GM12878 (cell line): ENCODE results near the gene WNK2. TPM values are rescaled to one million over a fixed set of nuclear protein-coding genes. Genes with fewer than 3 reads are reported as not detected.

ENCODE experiments used
- ATAC-seq: fragments of 200-7000 bp; cut with Tn5 transposase; 3 replicates; pipeline ENCODE4 v1.9.1; 2020; ENCODE audit warnings: mild to moderate bottlenecking, moderate library complexity
- BruUV-seq: library from RNA; stranded (reverse); fragments of 400-500 nt; replicated peaks from 2 replicates; lab custom pipeline; 2021; lab: Mats Ljungman, UMichigan
- CTCF ChIA-PET: fragments of 300-600 bp; sonication (Branson Sonifier 250); formaldehyde crosslinking; extraction: SDS; loops from one replicate; lab custom pipeline; 2021; ENCODE audit warnings: inconsistent platforms; lab: Yijun Ruan, JAX
- POLR2A ChIA-PET: fragments of 350-600 bp; formaldehyde crosslinking; extraction: SDS; loops from one replicate; lab custom pipeline; 2021; ENCODE audit warnings: inconsistent platforms; lab: Charles Lee
- RAD21 ChIA-PET: fragments of 300-600 bp; sonication (Branson Sonifier 250); formaldehyde crosslinking; loops from one replicate; lab custom pipeline; 2023; ENCODE audit warnings: antibody characterized with exemption; ENCODE audit not compliant: unreplicated experiment; lab: Charles Lee
- SMC1A ChIA-PET: fragments of 300-600 bp; sonication (Branson Sonifier 250); formaldehyde crosslinking; loops from one replicate; lab custom pipeline; 2023; ENCODE audit not compliant: unreplicated experiment, uncharacterized antibody; lab: Charles Lee
- DNase-seq: peaks from one replicate; pipeline ENCODE4 v3.0.0-alpha.2; 2011; ENCODE audit warnings: low read depth, low spot score
- FAIRE-seq: peaks from 3 replicates; lab custom pipeline; 2011; peaks lifted over from hg19 to GRCh38; lab: Jason Lieb, UNC
- H2AFZ ChIP-seq: 2 replicates; pipeline ENCODE4 v1.6.0; 2011; ENCODE audit warnings: low read depth, low read length, control low read depth; ENCODE audit not compliant: control insufficient read depth
- H3K27ac ChIP-seq: 2 replicates; pipeline ENCODE4 v1.5.1; 2011; ENCODE audit warnings: control low read depth; ENCODE audit not compliant: control insufficient read depth, insufficient read depth
- H3K27me3 ChIP-seq, 2 experiments: replicated peaks in 1 of 2; 2 replicates each; pipeline versions ENCODE4 v1.6.0 to v1.6.1; 2011; ENCODE audit warnings: low read length in 1 of 2; ENCODE audit not compliant: control insufficient read depth in 2 of 2, insufficient read depth in 2 of 2
- H3K36me3 ChIP-seq, 2 experiments: 2 replicates each; pipeline ENCODE4 v1.5.1; 2011; ENCODE audit warnings: low read length in 1 of 2; ENCODE audit not compliant: control insufficient read depth in 2 of 2, insufficient read depth in 2 of 2
- H3K4me1 ChIP-seq: 2 replicates; pipeline ENCODE4 v1.6.1; 2011; ENCODE audit warnings: mild to moderate bottlenecking, low read length, moderate library complexity, mixed read lengths; ENCODE audit not compliant: control insufficient read depth, insufficient read depth
- H3K4me2 ChIP-seq: 2 replicates; pipeline ENCODE4 v1.6.0; 2011; ENCODE audit warnings: control low read depth; ENCODE audit not compliant: control insufficient read depth, insufficient read depth
- H3K4me3 ChIP-seq: fragments of 200-600 bp; sonication (generic); 2 replicates; pipeline ENCODE4 v1.5.1; 2016
- H3K79me2 ChIP-seq: 2 replicates; pipeline ENCODE4 v1.6.0; 2011; ENCODE audit warnings: low read length; ENCODE audit not compliant: control insufficient read depth, insufficient read depth
- H3K9ac ChIP-seq: 2 replicates; pipeline ENCODE4 v1.8.0; 2011; ENCODE audit warnings: low read length, control low read depth, mixed read lengths; ENCODE audit not compliant: control insufficient read depth, insufficient read depth
- H3K9me3 ChIP-seq: replicated peaks from 3 replicates; pipeline ENCODE4 v1.5.1; 2011; ENCODE audit warnings: mild to moderate bottlenecking, low read length; ENCODE audit not compliant: control insufficient read depth, insufficient read depth
- H4K20me1 ChIP-seq: 2 replicates; pipeline ENCODE4 v1.6.0; 2011; ENCODE audit not compliant: control insufficient read depth, insufficient read depth
- BCLAF1 ChIP-seq: fragments of 450-650 bp; IDR thresholded peaks from 2 replicates; pipeline ENCODE4 v1.6.1; 2017; ENCODE audit warnings: antibody characterized with exemption, mild to moderate bottlenecking, moderate library complexity
- BMI1 ChIP-seq: fragments of 450-650 bp; IDR thresholded peaks from 2 replicates; pipeline ENCODE4 v1.6.1; 2016; ENCODE audit warnings: mild to moderate bottlenecking, moderate library complexity, borderline replicate concordance
- E4F1 ChIP-seq: fragments of 450-650 bp; IDR thresholded peaks from 2 replicates; pipeline ENCODE4 v1.6.1; 2018; ENCODE audit warnings: borderline replicate concordance, mild to moderate bottlenecking; ENCODE audit not compliant: partially characterized antibody
- EGR1 ChIP-seq, 2 experiments: IDR thresholded peaks; 1 replicate in 1 of 2; 2 replicates in 1 of 2; pipeline ENCODE4 v1.6.1; 2011 to 2012; ENCODE audit warnings: low read depth in 2 of 2, low read length in 2 of 2, borderline replicate concordance in 1 of 2, mild to moderate bottlenecking in 1 of 2, moderate library complexity in 1 of 2
- ETV6 ChIP-seq, 2 experiments: fragments of 450-650 bp in 1 of 2; IDR thresholded peaks in 1 of 2; conservative IDR thresholded peaks in 1 of 2; 2 replicates each; pipeline ENCODE4 v1.6.1; 2014; ENCODE audit warnings: antibody characterized with exemption in 1 of 2, borderline replicate concordance in 1 of 2, low read depth in 1 of 2, mild to moderate bottlenecking in 1 of 2, moderate library complexity in 1 of 2
- JUNB ChIP-seq: IDR thresholded peaks from 2 replicates; pipeline ENCODE4 v1.6.1; 2016; ENCODE audit warnings: antibody characterized with exemption, mild to moderate bottlenecking
- MTA2 ChIP-seq: fragments of 450-650 bp; IDR thresholded peaks from 2 replicates; pipeline ENCODE4 v1.6.1; 2016; ENCODE audit warnings: low read depth, mild to moderate bottlenecking, moderate library complexity
- NFYA ChIP-seq: IDR thresholded peaks from 2 replicates; pipeline ENCODE4 v1.6.1; 2011; ENCODE audit warnings: low read depth, mild to moderate bottlenecking, low read length, improper control_type of control experiment, borderline replicate concordance
- PAX8 ChIP-seq: fragments of 450-650 bp; IDR thresholded peaks from 2 replicates; pipeline ENCODE4 v1.6.1; 2017; ENCODE audit warnings: mild to moderate bottlenecking, moderate library complexity
- REST ChIP-seq: IDR thresholded peaks from 2 replicates; pipeline ENCODE4 v1.6.1; 2012; ENCODE audit warnings: mild to moderate bottlenecking, low read depth, low read length
- SMAD1 ChIP-seq: fragments of 450-650 bp; IDR thresholded peaks from 2 replicates; pipeline ENCODE4 v1.6.1; 2018; ENCODE audit warnings: mild to moderate bottlenecking, low read depth; ENCODE audit not compliant: partially characterized antibody
- SPI1 ChIP-seq: IDR thresholded peaks from 2 replicates; pipeline ENCODE4 v1.6.1; 2011; ENCODE audit warnings: low read depth, mild to moderate bottlenecking, low read length, moderate library complexity, borderline replicate concordance; ENCODE audit not compliant: insufficient read depth
- SREBF2 ChIP-seq: IDR thresholded peaks from 2 replicates; pipeline ENCODE4 v1.6.1; 2012; ENCODE audit warnings: mild to moderate bottlenecking, low read length
- SUPT20H ChIP-seq: IDR thresholded peaks from 2 replicates; pipeline ENCODE4 v1.6.1; 2011; ENCODE audit warnings: low read depth, mild to moderate bottlenecking, low read length, moderate library complexity, borderline replicate concordance; ENCODE audit not compliant: control insufficient read depth
- TCF12 ChIP-seq: IDR thresholded peaks from 2 replicates; pipeline ENCODE4 v1.6.1; 2011; ENCODE audit warnings: low read depth, mild to moderate bottlenecking, low read length
- TCF3 ChIP-seq: IDR thresholded peaks from 2 replicates; pipeline ENCODE4 v1.6.1; 2012; ENCODE audit warnings: low read depth, mild to moderate bottlenecking, low read length, borderline replicate concordance; ENCODE audit not compliant: insufficient read depth
- WGBS: methylation state at CpG from one replicate; pipeline ENCODE4 v1.1.6; 2016; ENCODE audit warnings: low lambda C conversion rate; ENCODE audit not compliant: insufficient replicate concordance, insufficient coverage; ENCODE audit errors: missing lambda C conversion rate; 5-methylcytosine and 5-hydroxymethylcytosine counted together
- in situ Hi-C: fragments of 300-500 bp; cut with MboI; formaldehyde crosslinking; loops from 9 replicates; pipeline ENCODE4 v1.14.3; 2018; ENCODE audit warnings: mixed read lengths
- intact Hi-C: fragments of 100-400 bp; cut with micrococcal nuclease; formaldehyde crosslinking; loops from one replicate; pipeline ENCODE4 v1.14.2; 2022; ENCODE audit not compliant: unreplicated experiment
- polyA plus RNA-seq, 11 experiments: library from polyadenylated mRNA; depleted of rRNA in 4 of 11; unstranded in 6 of 11; stranded (reverse) in 5 of 11; fragments of >200 nt; fragmentation: Nextera tagmentation in 4 of 11; fragmentation: Illumina TruSeq in 1 of 11; extraction: Ambion mirVana in 4 of 11; extraction: Trizol in 1 of 11; gene quantifications; 1 replicate in 1 of 11; 2 replicates in 10 of 11; pipeline versions ENCODE4 v1.2.1 to v1.2.3, GENCODE V29; 2011 to 2016; ENCODE audit warnings: inconsistent platforms in 2 of 11, missing spikeins in 2 of 11, low read depth in 1 of 11
- total RNA-seq, 4 experiments: library from RNA; depleted of rRNA in 3 of 4; stranded (reverse); fragments of >200 nt in 3 of 4; fragmentation: Illumina TruSeq in 1 of 4; extraction: Trizol in 1 of 4; gene quantifications; 2 replicates each; pipeline versions ENCODE4 v1.2.1 to v1.2.3, GENCODE V29; 2013 to 2021

The WNK2 gene
- total and polyA plus RNA-seq, 10 of the 15 experiments (the other 5 are each of a cell fraction or from before 2014, with no cell fraction given) = 0.15 TPM; not detected in 9

- ATAC-seq (no peak), FAIRE-seq (no peak), DNase-seq (no peak)
- ChIA-PET SMC1A (no interaction called here), CTCF (no interaction called here), POLR2A (no interaction called here), RAD21 (no interaction called here)
- Histone ChIP-seq H3K9ac (no peak overlapping the region), H4K20me1 (no peaks in the 10 kb centered on the region), H3K27me3 (peaks cover 0 to 1% of the 10 kb centered on the region in 2 experiments; a peak in 1 of 4 replicates), H3K4me1 (no peaks in the 10 kb centered on the region), H3K79me2 (no peaks in the 10 kb centered on the region), H3K4me3 (no peak overlapping the region), H3K36me3 (no peaks in the 10 kb centered on the region), H3K9me3 (no peaks in the 10 kb centered on the region), H3K4me2 (no peak overlapping the region), H2AFZ (no peak overlapping the region), H3K27ac (no peak overlapping the region)
- WGBS = 67% methylated on average over 4 of the region's 5 CpGs
- in situ Hi-C loops = no loop called here
- intact Hi-C loops = no loop called here
- no TSS peak for BruUV-seq
- no peak for TF ChIP-seq PAX8
- no peak for TF ChIP-seq E4F1
- TF ChIP-seq TCF3 = no peak
- TF ChIP-seq SPI1 = no peak
- no peak for TF ChIP-seq JUNB
- TF ChIP-seq BCLAF1 = no peak
- TF ChIP-seq SREBF2 = no peak
- TF ChIP-seq NFYA = no peak
- no peak for TF ChIP-seq MTA2
- TF ChIP-seq ETV6 (conservative IDR thresholded peaks at IDR 0.05 in 1 of 2, IDR thresholded peaks at IDR 0.05 in 1 of 2; ENCODE audit: borderline replicate concordance in 1 of 2, low read depth in 1 of 2) = no peak
- no peak for TF ChIP-seq EGR1 (IDR thresholded peaks at IDR 0.05; ENCODE audit: borderline replicate concordance in 1 of 2, low read depth in 2 of 2, low read length in 2 of 2)
- no peak for TF ChIP-seq SMAD1
- TF ChIP-seq TCF12 = no peak
- TF ChIP-seq BMI1 = no peak
- no peak for TF ChIP-seq SUPT20H
- TF ChIP-seq REST = no peak
These were observed 42.9 kb downstream of the WNK2 start for GRCh38 chr9:93226819-93227218.
